Fibroblast of skin of left quadriceps (primary cell): ENCODE measurements around the gene RNASE7.

Experiments
- DNase-seq, 2 experiments: peaks; one replicate each; pipeline ENCODE4 v3.0.0-alpha.2; 2013; ENCODE audit warnings: low read depth in 2 of 2

Gene RNASE7

DNA sequence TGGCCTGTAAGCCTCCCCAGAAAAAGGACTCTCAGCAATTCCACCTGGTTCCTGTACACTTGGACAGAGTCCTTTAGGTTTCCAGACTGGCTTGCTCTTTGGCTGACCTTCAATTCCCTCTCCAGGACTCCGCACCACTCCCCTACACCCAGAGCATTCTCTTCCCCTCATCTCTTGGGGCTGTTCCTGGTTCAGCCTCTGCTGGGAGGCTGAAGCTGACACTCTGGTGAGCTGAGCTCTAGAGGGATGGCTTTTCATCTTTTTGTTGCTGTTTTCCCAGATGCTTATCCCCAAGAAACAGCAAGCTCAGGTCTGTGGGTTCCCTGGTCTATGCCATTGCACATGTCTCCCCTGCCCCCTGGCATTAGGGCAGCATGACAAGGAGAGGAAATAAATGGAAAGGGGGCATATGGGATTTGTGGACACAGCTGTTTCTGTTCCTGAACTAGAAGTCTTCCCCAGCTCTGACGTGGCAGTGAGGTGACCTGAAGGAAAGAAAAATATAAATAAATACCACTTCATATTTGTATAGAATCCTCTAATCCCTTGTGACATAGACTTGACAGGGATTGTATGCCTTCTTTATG, 1.3 kb downstream of the RNASE7 start:
- no peak for DNase-seq

DNA sequence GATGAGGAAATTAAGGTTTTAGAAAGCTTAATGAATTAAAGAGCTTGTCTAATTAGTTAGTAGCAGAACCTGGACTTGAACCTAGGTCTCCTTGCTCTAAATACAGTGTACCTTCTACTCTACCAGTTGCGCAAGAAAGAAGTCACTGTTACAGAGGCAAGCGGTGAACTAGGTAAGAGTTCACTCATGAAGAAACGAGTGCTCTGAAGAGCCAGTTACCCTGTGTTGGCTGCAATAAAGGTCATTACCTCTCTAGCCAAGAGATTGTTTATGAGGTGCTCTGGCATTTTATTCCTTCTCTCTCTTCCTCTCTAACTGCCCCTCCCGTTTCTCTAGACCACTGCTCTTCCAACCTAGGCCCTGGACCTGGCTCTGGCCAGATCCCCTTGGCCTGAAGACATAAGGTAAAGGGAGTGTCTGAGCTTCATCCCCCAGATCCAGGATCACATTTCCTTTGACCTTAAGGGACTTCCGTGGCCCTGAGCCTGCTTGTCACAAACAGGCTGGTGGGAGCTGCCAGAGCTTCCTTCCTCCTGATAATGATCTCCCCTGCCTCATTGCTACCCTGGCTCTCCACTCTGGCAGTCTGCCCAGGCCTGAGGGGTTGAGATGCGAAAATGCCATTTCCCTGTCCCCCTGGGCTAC, 1.9 kb downstream of the RNASE7 start:
- no peak for DNase-seq

DNA sequence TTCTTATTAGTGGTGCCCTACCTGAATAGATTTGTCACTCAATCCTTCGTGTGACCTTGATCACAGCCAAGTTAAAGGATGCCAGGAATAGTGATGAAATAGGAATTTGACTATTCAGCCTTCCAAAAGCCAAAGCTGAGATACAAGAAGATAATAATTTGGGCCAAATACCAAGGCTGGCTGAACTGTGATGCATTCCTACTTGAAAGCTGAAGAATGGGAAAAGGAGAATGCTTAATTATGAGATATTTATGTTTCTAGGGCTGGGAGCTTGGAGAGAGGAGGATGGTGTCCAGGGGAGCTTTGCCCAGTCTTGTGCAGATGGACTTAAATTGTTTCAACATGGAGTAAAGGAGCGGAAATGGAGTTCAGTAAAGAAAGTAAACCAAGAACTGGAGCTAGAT, 5.2 kb downstream of the RNASE7 start:
- DNase-seq: no peak

DNA sequence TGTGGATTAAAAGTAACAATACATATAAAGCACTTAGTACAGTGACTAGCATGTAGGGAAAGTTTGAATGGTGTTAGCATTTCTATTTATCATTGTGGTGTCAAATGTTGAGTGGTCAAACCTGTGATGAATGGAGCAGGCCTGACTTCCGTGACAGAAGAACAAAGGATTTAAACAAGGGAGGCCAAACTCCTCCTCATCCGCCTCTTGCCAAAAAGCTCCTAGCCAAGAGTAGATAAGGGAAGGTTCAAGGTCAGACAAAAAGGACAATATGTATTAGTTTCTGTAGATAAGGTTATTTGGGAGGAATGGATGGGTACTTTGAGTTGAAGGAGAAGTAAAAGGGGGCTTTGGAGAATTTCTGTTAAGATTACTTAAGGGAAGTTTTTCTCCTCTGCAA, 6.5 kb downstream of the RNASE7 start:
- no peak for DNase-seq

DNA sequence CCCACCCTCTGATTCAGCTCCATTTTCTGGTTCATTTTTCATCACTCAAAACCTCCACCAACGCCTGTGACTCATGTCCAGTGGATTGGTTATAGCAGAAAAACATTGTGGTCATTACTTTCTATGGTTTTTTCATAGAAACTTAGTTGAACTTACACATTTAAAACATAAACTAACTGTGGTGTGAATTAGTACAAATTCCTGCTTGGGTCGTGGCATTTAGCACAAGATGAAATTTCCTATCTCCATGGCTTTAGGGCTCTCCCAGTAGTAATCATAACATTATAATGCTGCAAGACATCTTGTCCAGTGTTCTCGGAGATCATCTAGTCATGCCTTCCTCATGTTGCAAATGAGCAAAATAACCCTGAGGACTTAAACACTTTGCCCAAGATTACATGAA, 7.1 kb downstream of the RNASE7 start:
- DNase-seq: no peak

DNA sequence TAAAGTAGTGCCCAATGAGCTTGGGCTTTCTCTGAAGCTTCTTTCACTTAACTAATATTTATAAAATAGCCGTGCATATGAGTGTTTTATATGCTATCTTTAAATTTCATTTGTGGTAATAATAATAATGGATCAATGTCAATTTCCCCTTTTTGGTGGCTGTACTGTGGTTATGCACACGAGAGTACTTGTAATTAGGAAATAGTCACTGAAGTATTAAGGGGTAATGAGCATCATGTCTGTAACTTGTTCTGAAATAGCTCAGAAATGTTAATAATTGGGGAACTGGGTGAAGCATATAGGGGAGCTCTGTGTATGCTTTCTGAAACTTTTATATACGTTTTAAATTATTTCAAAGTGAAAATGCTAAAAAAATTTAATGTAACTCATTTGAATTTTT, 8.4 kb downstream of the RNASE7 start:
- DNase-seq: no peak

DNA sequence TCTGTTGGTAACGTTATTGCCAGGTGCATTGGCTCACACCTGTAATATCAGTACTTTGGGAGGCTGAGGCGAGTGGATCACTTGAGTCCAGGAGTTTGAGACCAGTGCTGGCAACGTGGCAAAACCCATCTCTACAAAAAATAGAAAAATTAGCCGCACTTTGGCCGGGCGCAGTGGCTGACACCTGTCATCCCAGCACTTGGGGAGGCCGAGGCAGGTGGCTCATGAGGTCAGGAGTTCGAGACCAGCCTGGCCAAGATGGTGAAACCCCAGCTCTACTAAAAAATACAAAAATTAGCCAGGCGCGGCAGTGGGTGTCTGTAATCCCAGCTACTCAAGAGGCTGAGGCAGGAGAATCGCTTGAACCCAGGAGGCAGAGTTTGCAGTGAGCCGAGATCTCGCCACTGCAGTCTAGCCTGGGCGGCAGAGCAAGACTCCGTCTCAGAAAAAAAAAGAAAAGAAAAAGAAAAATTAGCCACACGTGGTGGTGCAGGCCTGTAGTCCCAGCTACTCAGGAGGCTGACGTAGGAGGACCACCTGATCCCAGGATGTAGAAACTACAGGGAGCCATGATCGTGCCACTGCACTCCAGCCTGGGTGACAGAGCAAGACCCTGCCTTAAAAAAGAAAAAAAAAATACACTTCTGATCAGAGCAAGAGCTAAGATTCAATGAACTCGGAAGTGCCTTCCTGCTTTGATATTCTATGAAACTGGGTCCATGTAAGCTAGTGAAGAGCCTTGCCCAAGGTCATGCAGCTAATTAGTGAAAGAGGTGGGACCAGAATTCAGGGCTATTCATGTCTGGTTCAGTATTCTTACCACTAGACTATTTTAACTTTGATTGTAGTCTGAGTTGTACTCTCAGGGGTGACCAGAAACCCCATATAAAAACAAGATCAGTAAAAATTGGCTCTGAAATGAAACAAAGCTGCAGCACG, 11.3 kb downstream of the RNASE7 start:
- no peak for DNase-seq

DNA sequence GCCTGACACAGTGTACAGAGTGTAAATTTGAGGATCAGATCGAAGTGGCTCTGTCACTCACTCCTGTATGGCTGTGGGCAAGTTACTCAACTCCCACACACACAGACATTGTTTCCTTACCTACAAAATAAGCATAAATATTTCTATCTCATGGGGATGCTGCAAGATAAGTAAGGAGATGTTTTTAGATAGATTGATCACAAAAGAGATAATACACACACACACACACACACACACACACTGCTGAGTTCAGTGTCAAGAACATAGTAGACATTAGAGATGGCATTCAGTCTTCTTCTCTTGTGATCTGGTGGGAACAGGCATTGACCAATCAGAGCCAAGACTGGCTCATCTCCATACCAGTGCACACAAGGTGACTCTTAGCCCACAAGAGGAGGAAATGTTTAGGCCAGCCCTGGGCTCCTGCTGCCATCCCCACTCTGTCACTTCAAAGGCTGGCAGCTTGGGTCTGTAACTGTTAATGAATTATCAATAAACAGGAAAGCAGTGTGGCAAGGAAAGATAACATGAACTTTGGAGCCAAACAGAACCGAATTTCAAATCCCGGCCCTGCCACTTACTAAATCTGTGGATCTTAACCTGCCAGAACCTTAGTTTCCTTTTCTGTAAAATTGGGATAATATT, 12.1 kb downstream of the RNASE7 start:
- no peak for DNase-seq

DNA sequence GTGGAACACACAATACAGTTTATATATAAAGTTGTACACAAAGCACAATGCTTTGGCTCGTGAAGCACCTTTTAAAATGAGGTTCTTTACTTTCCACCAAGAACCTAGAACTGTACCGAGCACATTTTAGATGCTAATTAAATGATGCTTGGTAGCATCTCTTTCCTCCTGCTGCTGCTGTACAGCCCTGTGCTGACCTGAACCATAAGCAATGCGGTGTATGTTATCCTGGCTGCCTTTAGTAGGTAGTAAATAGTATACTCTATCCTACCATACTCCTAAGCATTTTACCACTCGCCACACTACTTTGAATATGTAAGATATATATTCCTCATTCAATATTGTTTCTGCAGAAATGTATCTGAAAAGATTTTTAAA, 12.6 kb downstream of the RNASE7 start:
- no peak for DNase-seq

DNA sequence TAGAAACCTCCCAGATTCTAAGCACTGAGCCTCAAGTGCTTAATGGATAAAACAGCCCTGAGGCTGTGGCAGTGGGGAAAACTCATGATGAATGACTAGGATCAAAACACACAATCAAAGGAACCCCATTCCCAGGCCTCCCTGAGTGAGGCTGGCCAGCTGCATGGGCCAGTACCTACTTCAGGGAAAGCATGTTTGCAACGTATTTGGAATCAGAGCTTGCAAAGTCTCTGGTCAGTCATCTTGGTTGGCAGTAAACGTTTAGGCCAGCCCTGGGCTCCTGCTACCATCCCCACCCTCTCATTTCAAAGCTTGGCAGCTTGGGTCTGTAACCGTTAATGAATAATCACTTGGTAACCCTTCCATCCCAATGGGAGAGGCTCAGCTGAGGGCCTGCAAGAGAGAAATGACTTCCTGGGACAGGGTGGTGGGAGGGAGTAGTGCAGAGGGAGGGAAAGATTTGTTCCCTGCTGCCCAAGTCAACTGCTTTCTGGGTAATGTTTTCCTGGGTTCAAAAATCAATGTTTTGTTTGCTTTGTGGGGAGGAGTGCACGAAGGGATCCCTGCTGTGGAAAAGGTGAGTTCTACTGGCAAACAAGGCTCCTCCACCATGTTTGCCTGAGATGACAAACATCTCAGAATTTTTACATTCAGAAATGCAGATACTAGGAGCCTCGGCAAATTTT, 13.4 kb downstream of the RNASE7 start:
- DNase-seq: no peak

DNA sequence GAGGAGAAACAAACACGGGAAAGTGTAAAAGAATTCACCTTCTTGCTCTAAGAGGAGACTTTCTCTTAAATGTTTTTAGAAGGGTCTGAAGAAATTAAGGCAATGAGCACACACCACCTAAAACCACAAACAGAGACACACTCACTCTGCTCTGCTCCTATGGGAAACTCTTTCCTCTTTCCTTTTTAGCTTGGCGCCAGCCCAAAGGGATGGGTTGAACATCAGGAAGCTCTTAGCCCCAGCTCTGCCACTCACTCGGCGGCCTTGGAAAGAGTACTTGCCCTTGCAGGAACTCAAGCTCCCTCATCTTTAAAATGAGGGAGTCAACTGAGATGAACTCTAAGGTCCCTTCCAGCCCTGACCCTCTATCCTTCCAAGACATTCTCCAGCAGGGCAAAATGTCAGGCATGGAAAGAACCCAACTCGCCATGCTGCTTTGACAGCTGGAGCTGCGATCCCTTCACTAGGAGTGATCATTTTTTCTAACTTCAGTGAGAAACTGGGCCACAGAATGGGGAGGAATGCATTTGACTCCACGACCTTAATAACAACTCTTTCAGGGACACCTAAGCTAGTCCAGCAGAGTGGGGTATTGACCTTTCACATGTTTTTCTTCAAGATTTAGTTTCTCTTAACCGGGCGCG, 14.5 kb downstream of the RNASE7 start:
- no peak for DNase-seq

DNA sequence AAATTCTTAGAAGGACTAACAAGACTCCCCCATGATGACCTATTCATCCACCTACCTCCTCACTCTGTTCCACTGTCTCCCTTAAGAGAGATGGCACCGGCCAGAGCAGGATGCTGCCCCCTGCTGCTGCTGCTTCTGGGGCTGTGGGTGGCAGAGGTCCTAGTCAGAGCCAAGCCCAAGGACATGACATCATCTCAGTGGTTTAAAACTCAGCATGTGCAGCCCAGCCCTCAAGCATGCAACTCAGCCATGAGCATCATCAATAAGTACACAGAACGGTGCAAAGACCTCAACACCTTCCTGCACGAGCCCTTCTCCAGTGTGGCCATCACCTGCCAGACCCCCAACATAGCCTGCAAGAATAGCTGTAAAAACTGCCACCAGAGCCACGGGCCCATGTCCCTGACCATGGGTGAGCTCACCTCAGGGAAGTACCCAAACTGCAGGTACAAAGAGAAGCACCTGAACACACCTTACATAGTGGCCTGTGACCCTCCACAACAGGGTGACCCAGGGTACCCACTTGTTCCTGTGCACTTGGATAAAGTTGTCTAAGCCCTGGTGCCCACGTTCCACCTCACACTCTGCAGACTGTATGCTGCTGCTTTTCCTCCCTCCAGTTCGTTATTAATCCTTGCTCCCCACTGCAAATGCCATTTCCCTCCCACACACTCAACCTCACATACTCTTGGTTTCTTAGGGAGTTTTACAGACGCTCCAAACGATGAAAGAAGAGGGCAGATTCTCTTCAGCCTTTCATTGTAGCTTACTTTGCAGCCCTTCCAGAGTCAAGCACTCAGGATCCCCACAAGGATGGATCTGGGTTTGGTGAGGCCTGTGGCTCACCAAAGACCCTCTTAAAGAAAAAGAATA, 15.9 kb downstream of the RNASE7 start, which contains the start of gene RNASE8:
TSS of gene RNASE8 (plus strand) at position 20 of the 873 bp plus-strand sequence. CDS start at position 91, 71 bp downstream.
- DNase-seq: no peak

DNA sequence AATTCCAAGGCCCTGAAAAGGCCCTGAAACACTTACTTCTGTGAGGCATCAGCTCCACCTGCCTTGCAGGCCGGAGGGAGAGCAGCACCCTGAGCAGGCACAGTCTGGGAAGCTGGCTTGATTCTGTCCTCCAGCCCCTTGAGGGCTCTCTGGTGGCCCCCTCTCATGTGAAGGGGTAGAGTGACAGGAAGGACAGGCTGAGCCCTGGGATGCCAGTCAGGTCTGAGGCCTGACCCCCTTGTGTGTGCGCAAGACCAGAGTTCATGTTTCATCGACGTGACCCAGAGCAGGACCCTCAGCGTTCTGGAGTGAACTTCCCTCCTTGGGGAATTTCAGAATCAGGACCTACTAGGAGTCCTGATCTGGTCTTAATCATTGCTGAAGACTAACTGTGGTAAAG, 16.7 kb downstream of the RNASE7 start:
- no peak for DNase-seq

DNA sequence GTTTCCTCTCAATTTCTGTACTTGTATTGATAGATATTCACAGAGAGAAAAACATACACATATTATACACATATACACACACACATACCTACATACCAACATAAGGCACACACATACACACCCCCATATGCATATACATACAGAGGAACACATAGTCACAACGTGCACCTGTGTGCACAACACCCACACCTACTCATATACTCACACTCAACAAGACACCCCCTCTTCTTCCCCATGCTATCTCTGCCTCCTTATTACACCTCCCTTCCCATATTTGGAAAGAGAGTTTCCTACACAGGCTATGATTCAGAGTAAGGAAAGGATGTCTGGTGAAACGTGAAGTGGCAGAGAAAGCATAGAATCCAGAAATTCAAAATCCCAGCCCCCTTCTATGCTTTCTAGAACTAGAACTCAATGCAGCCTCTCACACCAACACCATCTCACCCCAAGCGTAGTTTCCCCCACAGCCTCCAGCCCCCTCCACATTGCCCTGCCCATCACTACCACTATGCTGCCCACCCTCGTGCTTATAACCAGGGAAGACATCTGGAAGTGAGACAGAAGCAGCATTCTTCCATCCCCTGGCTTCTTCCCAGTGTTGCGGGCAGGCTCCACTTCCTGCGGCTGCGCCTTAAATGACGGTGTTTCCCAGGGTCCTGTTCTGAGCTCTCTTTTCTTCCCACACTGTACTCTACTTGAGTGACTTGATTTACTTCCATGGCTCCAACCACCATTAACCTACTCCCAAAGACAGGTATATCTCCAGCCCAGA, 17.9 kb downstream of the RNASE7 start:
- no peak for DNase-seq

DNA sequence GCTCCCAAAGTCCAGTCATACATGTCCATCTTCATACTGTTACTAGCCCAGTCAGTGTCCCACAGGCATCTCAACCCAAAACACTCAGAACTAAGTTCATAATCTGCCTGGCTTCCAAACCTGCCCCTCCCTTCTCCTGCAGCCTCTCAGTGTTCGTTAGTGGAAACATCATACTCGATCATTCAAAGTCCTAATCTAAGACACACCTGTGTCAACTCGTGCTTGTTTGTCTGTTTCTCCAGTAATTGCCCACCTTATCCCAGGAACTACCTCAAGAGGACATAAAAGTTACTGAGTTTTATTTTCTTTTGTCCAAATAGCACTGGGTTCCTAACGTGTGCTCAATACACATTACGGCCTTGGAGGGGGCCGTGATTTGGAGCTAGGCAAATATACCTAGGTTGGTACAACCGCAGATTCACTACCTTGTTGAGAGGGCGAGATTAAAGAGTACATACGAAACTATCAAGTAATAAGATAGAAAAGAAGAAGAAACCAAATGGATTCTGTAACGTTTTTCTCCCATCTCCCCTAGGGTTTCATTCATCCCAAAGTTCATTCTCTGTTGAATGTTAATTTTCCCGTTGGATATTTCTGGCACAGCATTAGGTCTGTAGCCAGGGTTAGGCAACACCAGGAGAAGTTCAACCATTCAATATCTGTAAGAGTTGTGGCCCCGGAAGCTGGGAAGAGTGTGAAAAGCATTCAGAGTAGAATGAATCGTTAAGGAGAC, 18.6 kb downstream of the RNASE7 start:
- no peak for DNase-seq

DNA sequence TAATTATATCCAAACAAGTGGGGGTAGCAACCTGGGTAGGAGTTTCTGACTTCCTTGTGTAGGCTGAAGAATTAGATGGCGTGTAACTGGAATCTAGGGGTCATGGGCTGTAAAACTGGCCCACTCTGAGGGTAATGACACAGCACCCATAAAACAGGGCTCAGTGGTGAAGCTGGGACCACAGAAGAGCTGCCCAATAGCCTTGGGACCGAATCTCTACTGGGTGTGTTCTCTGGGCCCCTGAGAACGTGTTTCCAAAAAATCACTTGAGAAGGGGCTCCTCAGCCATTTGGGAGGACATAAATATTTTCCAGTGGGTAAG, 19.1 kb downstream of the RNASE7 start:
- no peak for DNase-seq

DNA sequence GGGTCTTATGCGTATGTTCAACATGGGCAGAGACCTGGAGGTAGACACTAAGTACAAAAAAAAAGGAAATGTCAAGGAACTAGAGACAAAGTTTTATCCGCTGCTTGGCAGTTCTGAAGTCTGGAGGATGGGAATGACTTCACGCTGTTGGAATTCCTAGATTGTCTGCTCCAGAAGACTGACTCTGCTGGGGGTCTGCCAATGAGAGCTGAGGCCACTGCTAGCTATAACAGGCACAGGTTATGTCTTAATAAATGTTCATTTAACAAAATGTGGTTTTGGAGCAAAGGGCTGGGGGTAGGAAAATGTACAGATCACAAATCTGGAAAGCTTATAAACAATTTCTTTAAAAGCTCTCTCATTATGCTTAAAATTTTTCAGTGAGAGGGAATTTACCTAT, 21.3 kb downstream of the RNASE7 start:
- peak; percentile 76 to 77 for DNase-seq

DNA sequence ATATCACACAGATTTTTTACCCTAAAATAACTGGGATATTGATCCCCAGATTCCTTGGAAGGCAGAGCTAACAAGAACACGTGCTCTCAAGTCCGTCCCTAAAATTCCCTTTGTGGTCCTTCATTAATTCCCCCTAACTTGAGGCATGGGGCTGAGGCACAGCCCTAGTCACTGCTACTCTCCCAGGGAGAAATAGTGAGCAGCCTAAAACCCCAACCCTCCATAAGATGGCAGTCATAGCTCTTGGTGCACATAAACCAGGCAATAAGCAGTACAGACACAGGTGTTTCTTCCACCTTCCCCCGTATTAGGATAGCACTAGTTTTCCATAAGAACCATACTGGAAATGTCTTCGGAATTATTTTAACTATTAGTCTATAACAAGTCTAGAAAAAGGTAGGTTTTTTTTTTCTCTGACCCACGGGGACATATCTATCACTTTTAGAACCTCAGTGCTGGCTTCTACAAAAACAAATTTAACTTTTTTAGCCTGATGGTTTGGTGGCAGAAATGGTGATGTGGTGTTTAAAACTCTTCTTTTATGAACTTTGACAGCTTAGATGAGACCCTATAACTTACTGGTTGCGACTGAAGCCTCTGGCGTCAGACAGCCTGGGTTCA, 24.8 kb downstream of the RNASE7 start:
- no peak for DNase-seq
